ENCODE measurements around the gene TUBB. TPM values are rescaled to one million over a fixed set of nuclear protein-coding genes. Genes with fewer than 3 reads are reported as not detected.

The TUBB gene
- total and polyA plus RNA-seq, 9 of the 15 experiments (the other 6 are each of a cell fraction or from before 2014, with no cell fraction given), result 971 to 2,870 (median 1,478) TPM

GRCh38 chr6:30722280-30723112, 2.3 kb downstream of the TUBB start (continued):
- TF ChIP-seq NELFE (IDR thresholded peaks at IDR 0.05; ENCODE audit: insufficient read depth, insufficient read length) (no peak), PHF8 (IDR thresholded peaks at IDR 0.05; ENCODE audit: borderline replicate concordance, low read length) (no peak), SIRT6 (IDR thresholded peaks at IDR 0.05; ENCODE audit: low read depth, low read length) (no peak), SMARCA5 (IDR thresholded peaks at IDR 0.05) (no peak), ZNF217 (CRISPR knock-in tag; IDR thresholded peaks at IDR 0.05) (no peak), ZSCAN29 (IDR thresholded peaks at IDR 0.05) (no peak), SRSF7 (optimal IDR thresholded peaks at IDR 0.05; ENCODE audit: low read depth, low read length) (no peak), ZNF717 (CRISPR knock-in tag; IDR thresholded peaks at IDR 0.05) (no peak), PKNOX1 (IDR thresholded peaks at IDR 0.05) (peak; percentile 64), ARID3A (IDR thresholded peaks at IDR 0.05; ENCODE audit: borderline replicate concordance, low read depth, low read length) (peak; percentile 32; the same call in 1 of the 2 replicates), SRSF3 (IDR thresholded peaks at IDR 0.05; ENCODE audit: insufficient read depth, low read length) (no peak), HMGN3 (IDR thresholded peaks at IDR 0.05; ENCODE audit: borderline replicate concordance, extremely low read depth, insufficient read length, low read depth, low read length) (no peak), PURB (CRISPR knock-in tag; IDR thresholded peaks at IDR 0.05; ENCODE audit: low read depth) (no peak), ZZZ3 (IDR thresholded peaks at IDR 0.05) (no peak), HDGF (IDR thresholded peaks at IDR 0.05) (peak; percentile 95), PHF21A (IDR thresholded peaks at IDR 0.05; ENCODE audit: borderline replicate concordance, low read depth) (no peak), KDM4B (IDR thresholded peaks at IDR 0.05; ENCODE audit: borderline replicate concordance in 2 of 2, low read depth in 1 of 2) (no peak), NCOR1 (IDR thresholded peaks at IDR 0.05) (0 out of 2 replicates have a peak, but pooled peaks have one; percentile 25), OTX1 (CRISPR knock-in tag; IDR thresholded peaks at IDR 0.05) (no peak), SREBF2 (CRISPR knock-in tag; IDR thresholded peaks at IDR 0.05) (peak; percentile 49; the same call in 1 of the 2 replicates), SUPT5H (IDR thresholded peaks at IDR 0.05) (0 out of 2 replicates have a peak, but pooled peaks have one; percentile 28), KLF6 (CRISPR knock-in tag; IDR thresholded peaks at IDR 0.05; ENCODE audit: borderline replicate concordance) (no peak)
- TF ChIP-seq, protein P1, sequence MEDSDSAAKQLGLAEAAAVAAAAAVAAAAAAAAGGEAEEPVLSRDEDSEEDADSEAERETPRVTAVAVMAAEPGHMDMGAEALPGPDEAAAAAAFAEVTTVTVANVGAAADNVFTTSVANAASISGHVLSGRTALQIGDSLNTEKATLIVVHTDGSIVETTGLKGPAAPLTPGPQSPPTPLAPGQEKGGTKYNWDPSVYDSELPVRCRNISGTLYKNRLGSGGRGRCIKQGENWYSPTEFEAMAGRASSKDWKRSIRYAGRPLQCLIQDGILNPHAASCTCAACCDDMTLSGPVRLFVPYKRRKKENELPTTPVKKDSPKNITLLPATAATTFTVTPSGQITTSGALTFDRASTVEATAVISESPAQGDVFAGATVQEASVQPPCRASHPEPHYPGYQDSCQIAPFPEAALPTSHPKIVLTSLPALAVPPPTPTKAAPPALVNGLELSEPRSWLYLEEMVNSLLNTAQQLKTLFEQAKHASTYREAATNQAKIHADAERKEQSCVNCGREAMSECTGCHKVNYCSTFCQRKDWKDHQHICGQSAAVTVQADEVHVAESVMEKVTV (CRISPR knock-in tag; IDR thresholded peaks at IDR 0.05), result peak; percentile 94
- TF ChIP-seq, protein P2, sequence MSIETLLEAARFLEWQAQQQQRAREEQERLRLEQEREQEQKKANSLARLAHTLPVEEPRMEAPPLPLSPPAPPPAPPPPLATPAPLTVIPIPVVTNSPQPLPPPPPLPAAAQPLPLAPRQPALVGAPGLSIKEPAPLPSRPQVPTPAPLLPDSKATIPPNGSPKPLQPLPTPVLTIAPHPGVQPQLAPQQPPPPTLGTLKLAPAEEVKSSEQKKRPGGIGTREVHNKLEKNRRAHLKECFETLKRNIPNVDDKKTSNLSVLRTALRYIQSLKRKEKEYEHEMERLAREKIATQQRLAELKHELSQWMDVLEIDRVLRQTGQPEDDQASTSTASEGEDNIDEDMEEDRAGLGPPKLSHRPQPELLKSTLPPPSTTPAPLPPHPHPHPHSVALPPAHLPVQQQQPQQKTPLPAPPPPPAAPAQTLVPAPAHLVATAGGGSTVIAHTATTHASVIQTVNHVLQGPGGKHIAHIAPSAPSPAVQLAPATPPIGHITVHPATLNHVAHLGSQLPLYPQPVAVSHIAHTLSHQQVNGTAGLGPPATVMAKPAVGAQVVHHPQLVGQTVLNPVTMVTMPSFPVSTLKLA (conservative IDR thresholded peaks at IDR 0.05), result peak; percentile 69 to 79

All from K562 (cell line).